K562 (cell line): ENCODE results near the gene GRB14.

Experiments used
- ARID4B ChIP-seq: sonication (generic); formaldehyde crosslinking; IDR thresholded peaks from 2 replicates; pipeline ENCODE4 v1.8.0; 2022; ENCODE audit warnings: mild to moderate bottlenecking, missing genetic modification reagents
- CHD2 ChIP-seq: IDR thresholded peaks from 2 replicates; pipeline ENCODE4 v1.6.1; 2011; ENCODE audit warnings: low read depth, low read length
- CREB1 ChIP-seq, 2 experiments: sonication (generic) in 1 of 2; formaldehyde crosslinking in 1 of 2; IDR thresholded peaks; 2 replicates each; pipeline versions ENCODE4 v1.6.1 to v1.8.0; 2012 to 2022; ENCODE audit warnings: inconsistent platforms in 1 of 2, mild to moderate bottlenecking in 1 of 2, missing genetic modification reagents in 1 of 2, moderate library complexity in 1 of 2
- CTCF ChIP-seq, 3 experiments: IDR thresholded peaks in 2 of 3; conservative IDR thresholded peaks in 1 of 3; 2 replicates each; pipeline ENCODE4 v1.5.1; 2011 to 2012; ENCODE audit warnings: low read length in 3 of 3, mild to moderate bottlenecking in 3 of 3, control low read depth in 2 of 3, improper control_type of control experiment in 1 of 3, inconsistent platforms in 1 of 3, low read depth in 1 of 3, mixed read lengths in 1 of 3, moderate library complexity in 1 of 3; ENCODE audit not compliant: insufficient read depth in 2 of 3
- KAT8 ChIP-seq: fragments of 450-650 bp; IDR thresholded peaks from 2 replicates; pipeline ENCODE4 v1.6.1; 2016; ENCODE audit warnings: low read depth, mild to moderate bottlenecking
- MYC ChIP-seq, 2 experiments: fragments of 250-450 bp in 1 of 2; sonication (Bioruptor Pico) in 1 of 2; IDR thresholded peaks; 2 replicates each; pipeline versions ENCODE4 v1.5.1 to v1.6.1; 2012 to 2021; ENCODE audit warnings: low read depth in 2 of 2, borderline replicate concordance in 1 of 2, improper control_type of control experiment in 1 of 2, low read length in 1 of 2, mild to moderate bottlenecking in 1 of 2, moderate library complexity in 1 of 2
- POLR2G ChIP-seq: fragments of 200-400 bp; formaldehyde crosslinking; IDR thresholded peaks from 2 replicates; pipeline ENCODE4 v1.6.1; 2017; ENCODE audit warnings: low read depth, mild to moderate bottlenecking, antibody characterized with exemption, low read length, moderate library complexity
- TSHZ1 ChIP-seq: fragments of 250-450 bp; sonication (Bioruptor Pico); IDR thresholded peaks from 2 replicates; pipeline ENCODE4 v1.4.0; 2020; ENCODE audit warnings: mild to moderate bottlenecking, moderate library complexity
- ZNF584 ChIP-seq: fragments of 200-800 bp; sonication (Bioruptor generic); IDR thresholded peaks from 2 replicates; pipeline ENCODE4 v1.6.1; 2016; ENCODE audit warnings: low read depth, mild to moderate bottlenecking, missing genetic modification characterization, missing compliant biosample characterization
- ZNF740 ChIP-seq, 3 experiments: fragments of 200-800 bp in 1 of 3; sonication (Bioruptor generic) in 1 of 3; sonication (generic) in 1 of 3; formaldehyde crosslinking in 1 of 3; IDR thresholded peaks; 2 replicates each; pipeline versions ENCODE4 v1.6.1 to v1.8.0; 2016 to 2022; ENCODE audit warnings: mild to moderate bottlenecking in 2 of 3, missing compliant biosample characterization in 2 of 3, missing genetic modification characterization in 2 of 3, missing genetic modification reagents in 1 of 3

GRCh38 chr2:164496881-164497280 is 124.4 kb downstream of the GRB14 start:
- no peak for TF ChIP-seq CTCF (IDR thresholded peaks at IDR 0.05 in 2 of 3, conservative IDR thresholded peaks at IDR 0.05 in 1 of 3; ENCODE audit: insufficient read depth in 2 of 3, low read depth in 1 of 3, low read length in 3 of 3)
- TF ChIP-seq ZNF740 (CRISPR knock-in tag; IDR thresholded peaks at IDR 0.05): no peak
- TF ChIP-seq ZNF740 (tag; IDR thresholded peaks at IDR 0.05): no peak
- no peak for TF ChIP-seq POLR2G
- no peak for TF ChIP-seq TSHZ1 (CRISPR knock-in tag)
- TF ChIP-seq CHD2: no peak
- TF ChIP-seq ARID4B: no peak
- no peak for TF ChIP-seq CREB1 (IDR thresholded peaks at IDR 0.05)
- TF ChIP-seq CREB1 (CRISPR knock-in tag; IDR thresholded peaks at IDR 0.05): no peak
- no peak for TF ChIP-seq KAT8
- no peak for TF ChIP-seq MYC (IDR thresholded peaks at IDR 0.05; ENCODE audit: low read depth, low read length)
- no peak for TF ChIP-seq MYC (CRISPR knock-in tag; IDR thresholded peaks at IDR 0.05; ENCODE audit: borderline replicate concordance, low read depth)
- TF ChIP-seq ZNF584 (CRISPR knock-in tag): no peak
